Choroid plexus epithelial cell (primary cell): ENCODE measurements around the gene TAB3.

Experiments used
- DNase-seq: peaks from one replicate; pipeline ENCODE4 v3.0.0-alpha.2; 2010; ENCODE audit warnings: low read depth
- H3K4me3 ChIP-seq: 2 replicates; pipeline ENCODE4 v1.5.1; 2011; ENCODE audit warnings: low read depth, mild to moderate bottlenecking, control low read depth, low read length, moderate library complexity
- CTCF ChIP-seq: conservative IDR thresholded peaks from 2 replicates; pipeline ENCODE4 v1.5.1; 2011; ENCODE audit warnings: low read depth, mild to moderate bottlenecking, control low read depth, inconsistent platforms, low read length, moderate library complexity

Gene TAB3

GRCh38 chrX:30887721-30888120 lies 1.3 kb downstream of the TAB3 start:
- no peak overlapping the region for H3K4me3 ChIP-seq
- DNase-seq = no peak
- no peak for TF ChIP-seq CTCF

GRCh38 chrX:30887288-30887687 lies 1.8 kb downstream of the TAB3 start:
- DNase-seq = no peak
- H3K4me3 ChIP-seq = no peak overlapping the region
- TF ChIP-seq CTCF = no peak

GRCh38 chrX:30885136-30885535 lies 3.9 kb downstream of the TAB3 start:
- no peak overlapping the region for H3K4me3 ChIP-seq
- TF ChIP-seq CTCF = no peak
- no peak for DNase-seq

- no peak overlapping the region for H3K4me3 ChIP-seq
- DNase-seq = no peak
- TF ChIP-seq CTCF = no peak
Observed at GRCh38 chrX:30883138-30883537, 5.9 kb downstream of the TAB3 start.

GRCh38 chrX:30881797-30882196 lies 7.3 kb downstream of the TAB3 start:
- no peak for DNase-seq
- no peak overlapping the region for H3K4me3 ChIP-seq
- no peak for TF ChIP-seq CTCF

- TF ChIP-seq CTCF = no peak
- no peak for DNase-seq
- H3K4me3 ChIP-seq = no peak overlapping the region
Observed at GRCh38 chrX:30881390-30881789, 7.7 kb downstream of the TAB3 start.

- TF ChIP-seq CTCF = no peak
- H3K4me3 ChIP-seq = no peak overlapping the region
- DNase-seq = no peak
Observed at GRCh38 chrX:30880058-30880457, 9.0 kb downstream of the TAB3 start.
